PC-9 (cell line): ENCODE data around the gene ESAM. TPM values are rescaled to one million over a fixed set of nuclear protein-coding genes. Genes with fewer than 3 reads are reported as not detected.

Source experiments
- BruUV-seq: library from RNA; stranded (reverse); fragments of 400-500 nt; replicated peaks from 2 replicates; lab custom pipeline; 2021; lab: Mats Ljungman, UMichigan
- CTCF ChIA-PET: fragments of 300-600 bp; sonication (Branson Sonifier 250); formaldehyde crosslinking; loops from one replicate; lab custom pipeline; 2022; ENCODE audit warnings: antibody characterized with exemption; lab: Charles Lee
- POLR2A ChIA-PET: fragments of 300-600 bp; sonication (Branson Sonifier 250); formaldehyde crosslinking; loops from one replicate; lab custom pipeline; 2022; ENCODE audit warnings: antibody characterized with exemption; ENCODE audit not compliant: unreplicated experiment; lab: Charles Lee
- DNase-seq, 2 experiments: peaks; one replicate each; pipeline versions ENCODE4 v3.0.0 to v3.0.0-alpha.2; 2015 to 2022; ENCODE audit warnings: mixed read lengths in 1 of 2
- H2AFZ ChIP-seq: fragments of 200-600 bp; sonication (generic); 2 replicates; pipeline ENCODE4 v1.8.1; 2017; ENCODE audit warnings: antibody characterized with exemption
- H3F3A ChIP-seq: fragments of 200-600 bp; sonication (generic); 2 replicates; pipeline ENCODE4 v1.8.1; 2017; ENCODE audit warnings: antibody characterized with exemption, mild to moderate bottlenecking, low read depth; ENCODE audit not compliant: insufficient read depth
- H3K27ac ChIP-seq: fragments of 200-600 bp; sonication (generic); 2 replicates; pipeline ENCODE4 v1.6.1; 2016; ENCODE audit warnings: mixed run types
- H3K27me3 ChIP-seq: fragments of 200-600 bp; sonication (generic); 2 replicates; pipeline ENCODE4 v1.6.1; 2016; ENCODE audit warnings: low read depth, mixed run types; ENCODE audit not compliant: insufficient read depth
- H3K36me3 ChIP-seq: fragments of 200-600 bp; sonication (generic); 2 replicates; pipeline ENCODE4 v1.6.1; 2016; ENCODE audit warnings: low read depth, mixed run types
- H3K4me1 ChIP-seq: fragments of 200-600 bp; sonication (generic); replicated peaks from 2 replicates; pipeline ENCODE4 v1.6.1; 2016; ENCODE audit warnings: mixed run types; ENCODE audit not compliant: insufficient read depth
- H3K4me2 ChIP-seq: fragments of 200-600 bp; sonication (generic); 2 replicates; pipeline ENCODE4 v1.6.1; 2017; ENCODE audit warnings: mixed run types
- H3K4me3 ChIP-seq: fragments of 200-600 bp; sonication (generic); 2 replicates; pipeline ENCODE4 v1.6.1; 2016; ENCODE audit warnings: mixed run types
- H3K79me2 ChIP-seq: fragments of 200-600 bp; sonication (generic); 2 replicates; pipeline ENCODE4 v1.6.1; 2017; ENCODE audit warnings: low read depth, mixed run types
- H3K9me2 ChIP-seq: fragments of 200-600 bp; sonication (generic); 2 replicates; pipeline ENCODE4 v1.8.1; 2017; ENCODE audit warnings: mild to moderate bottlenecking; ENCODE audit not compliant: insufficient read depth
- H3K9me3 ChIP-seq: fragments of 200-600 bp; sonication (generic); 2 replicates; pipeline ENCODE4 v1.8.1; 2016; ENCODE audit warnings: low read depth; ENCODE audit not compliant: insufficient read depth
- H4K20me1 ChIP-seq: fragments of 200-600 bp; sonication (generic); 2 replicates; pipeline ENCODE4 v1.8.1; 2017; ENCODE audit not compliant: insufficient read depth
- CTCF ChIP-seq: fragments of 200-600 bp; sonication (generic); conservative IDR thresholded peaks from 2 replicates; pipeline ENCODE4 v1.6.1; 2017; ENCODE audit warnings: mixed run types, antibody characterized with exemption, mild to moderate bottlenecking, moderate library complexity
- EZH2 ChIP-seq: fragments of 200-600 bp; sonication (generic); IDR thresholded peaks from 2 replicates; pipeline ENCODE4 v1.8.0; 2017; ENCODE audit warnings: antibody characterized with exemption, low read depth
- intact Hi-C: fragments of 100-400 bp; cut with micrococcal nuclease; formaldehyde crosslinking; loops from one replicate; pipeline ENCODE4 v1.10.0; 2022; ENCODE audit not compliant: unreplicated experiment
- total RNA-seq: library from RNA; stranded (reverse); gene quantifications from 2 replicates; pipeline ENCODE4 v1.2.3, GENCODE V29; 2021

Gene ESAM
- total RNA-seq, 1 experiment from 2014 or later, result 13.5 TPM

GRCh38 chr11:124759266-124760204, 2.6 kb downstream of the ESAM start:
- intact Hi-C loops, result no loop called here
- H3K4me1 ChIP-seq, result peaks cover 23% of the 10 kb centered on the region
- no peak for TF ChIP-seq EZH2
- TF ChIP-seq CTCF, result no peak
- ChIA-PET CTCF (no interaction called here), POLR2A (no interaction called here)
- no TSS peak for BruUV-seq
- no peak overlapping the region for H3K4me2 ChIP-seq
- no peak for DNase-seq
- no peaks in the 10 kb centered on the region for H3K27me3 ChIP-seq
- H3K9me2 ChIP-seq, result no peaks in the 10 kb centered on the region
- H2AFZ ChIP-seq, result no peak overlapping the region
- peaks cover 9% of the 10 kb centered on the region; the same call in 1 of the 2 replicates for H3K79me2 ChIP-seq
- no peaks in the 10 kb centered on the region for H4K20me1 ChIP-seq
- H3K4me3 ChIP-seq, result no peak overlapping the region
- H3K27ac ChIP-seq, result no peak overlapping the region
- no peaks in the 10 kb centered on the region for H3K36me3 ChIP-seq
- H3K9me3 ChIP-seq, result no peaks in the 10 kb centered on the region
- H3F3A ChIP-seq, result peaks cover 12% of the 10 kb centered on the region

GRCh38 chr11:124758355-124759265, 3.5 kb downstream of the ESAM start:
- intact Hi-C loops, result no loop called here
- ChIA-PET POLR2A (no interaction called here), CTCF (no interaction called here)

More at GRCh38 chr11:124758355-124759265, 3.5 kb downstream of the ESAM start:
- H3K9me2 ChIP-seq, result no peaks in the 10 kb centered on the region
- no peaks in the 10 kb centered on the region for H3K36me3 ChIP-seq
- no peak for DNase-seq
- peaks cover 3% of the 10 kb centered on the region for H3F3A ChIP-seq
- H3K27ac ChIP-seq, result no peak overlapping the region
- TF ChIP-seq EZH2 (no peak), CTCF (no peak)
- H3K27me3 ChIP-seq, result no peaks in the 10 kb centered on the region
- no peak overlapping the region for H3K4me2 ChIP-seq
- no peak overlapping the region for H2AFZ ChIP-seq
- H3K4me3 ChIP-seq, result no peak overlapping the region
- peaks cover 9% of the 10 kb centered on the region; the same call in 1 of the 2 replicates for H3K79me2 ChIP-seq
- H3K4me1 ChIP-seq, result peaks cover 15% of the 10 kb centered on the region
- no TSS peak for BruUV-seq
- H4K20me1 ChIP-seq, result no peaks in the 10 kb centered on the region
- no peaks in the 10 kb centered on the region for H3K9me3 ChIP-seq
